ENCODE data around the gene VPREB3. TPM values are rescaled to one million over a fixed set of nuclear protein-coding genes. Genes with fewer than 3 reads are reported as not detected.

The VPREB3 gene
- total RNA-seq, 3 donors from 2014 or later (not counting 1 experiment from before 2014, with no cell fraction given) = not detected

Other genes starting within 250 kb of the VPREB3 start
- gene IGLL1, start 174.1 kb downstream of the VPREB3 start, total RNA-seq = not detected
- 1 to 10 TPM; 2.3 to 3.2 (median 3.1) TPM for gene DRICH1, start 122.1 kb downstream of the VPREB3 start, total RNA-seq
- 10 to 100 TPM; 11.6 to 14.5 (median 12.7) TPM for gene RGL4, start 63.4 kb downstream of the VPREB3 start, total RNA-seq
- gene ZNF70, start 3.3 kb downstream of the VPREB3 start, total RNA-seq = 1 to 10 TPM; 7.4 to 9.1 (median 7.7) TPM
- not detected for gene C22orf15, start 8.6 kb upstream of the VPREB3 start, total RNA-seq
- 10 to 100 TPM in 2 of 3 donors, 1 to 10 TPM in 1; 9.3 to 22.5 (median 13.8) TPM for gene CHCHD10, start 13.5 kb upstream of the VPREB3 start, total RNA-seq
- 1 to 10 TPM in 1 of 3 donors, under 1 TPM in 2; 0.71 to 1.7 (median 0.91) TPM for gene MMP11, start 18.4 kb upstream of the VPREB3 start, total RNA-seq
- 10 to 100 TPM; 56.3 to 76.9 (median 69.8) TPM for gene SMARCB1, start 32.5 kb upstream of the VPREB3 start, total RNA-seq
- gene DERL3, start 84.6 kb upstream of the VPREB3 start, total RNA-seq = 10 to 100 TPM in 1 of 3 donors, 1 to 10 TPM in 1, under 1 TPM in 1; 0.88 to 24.5 (median 1.3) TPM
- gene SLC2A11, start 103.5 kb upstream of the VPREB3 start, total RNA-seq = 10 to 100 TPM in 2 of 3 donors, 1 to 10 TPM in 1; 9.2 to 14.1 (median 11.8) TPM
- gene MIF, start 140.0 kb upstream of the VPREB3 start, total RNA-seq = 100 to 1,000 TPM; 115 to 182 (median 133) TPM
- gene GSTT2B, start 206.8 kb upstream of the VPREB3 start, total RNA-seq = not detected
- gene DDTL, start 212.5 kb upstream of the VPREB3 start, total RNA-seq = 1 to 10 TPM in 1 of 3 donors, not detected in 2; 5.0 TPM
- 10 to 100 TPM; 60.2 to 64.3 (median 62.3) TPM for gene DDT, start 220.0 kb upstream of the VPREB3 start, total RNA-seq
- not detected for gene GSTT2, start 225.7 kb upstream of the VPREB3 start, total RNA-seq